PFSK-1 (cell line): ENCODE data around the gene OCIAD1.

Experiments used
- FOXP2 ChIP-seq: optimal IDR thresholded peaks from 2 replicates; pipeline ENCODE3; 2011; ENCODE audit warnings: borderline replicate concordance, control low read depth, inconsistent platforms; ENCODE audit not compliant: insufficient read depth; ENCODE audit errors: extremely low read length, extremely low read depth
- POLR2AphosphoS5 ChIP-seq: IDR thresholded peaks from 2 replicates; pipeline ENCODE4 v1.6.1; 2012; ENCODE audit warnings: low read depth, mild to moderate bottlenecking, control low read depth, low read length, moderate library complexity
- SIN3A ChIP-seq: IDR thresholded peaks from 2 replicates; pipeline ENCODE4 v1.6.1; 2012; ENCODE audit warnings: mild to moderate bottlenecking, low read length, moderate library complexity, borderline replicate concordance; ENCODE audit not compliant: insufficient read depth
- TAF1 ChIP-seq: IDR thresholded peaks from 2 replicates; pipeline ENCODE4 v1.6.1; 2012; ENCODE audit warnings: low read length, control low read depth, borderline replicate concordance; ENCODE audit not compliant: insufficient read depth
- TF ChIP-seq, protein P1 (sequence below), 2 experiments: IDR thresholded peaks; 2 replicates each; pipeline versions ENCODE4 v1.6.1 to v1.8.0; 2011 to 2012; ENCODE audit warnings: low read depth in 2 of 2, low read length in 2 of 2, control low read depth in 1 of 2, inconsistent platforms in 1 of 2, mild to moderate bottlenecking in 1 of 2, moderate library complexity in 1 of 2; ENCODE audit not compliant: insufficient read depth in 1 of 2

DNA sequence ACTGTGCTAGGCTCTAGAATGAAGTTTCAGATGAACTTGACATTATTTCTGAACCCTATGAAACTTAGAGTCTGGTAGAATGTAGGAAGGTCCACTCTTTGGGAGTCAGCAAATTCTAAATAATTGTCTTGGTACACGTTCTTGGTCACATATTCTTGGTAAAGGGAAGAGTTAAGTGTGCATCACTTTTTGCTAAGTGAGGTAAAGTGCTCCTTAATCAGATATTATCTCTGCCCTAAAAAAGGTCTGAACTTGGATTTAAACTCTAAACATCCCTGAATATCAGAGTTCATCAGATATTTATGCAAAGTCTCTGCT, 68.5 kb downstream of the OCIAD1 start:
- no peak for TF ChIP-seq POLR2AphosphoS5
- TF ChIP-seq TAF1 = no peak
- no peak for TF ChIP-seq FOXP2
- TF ChIP-seq, protein P1, sequence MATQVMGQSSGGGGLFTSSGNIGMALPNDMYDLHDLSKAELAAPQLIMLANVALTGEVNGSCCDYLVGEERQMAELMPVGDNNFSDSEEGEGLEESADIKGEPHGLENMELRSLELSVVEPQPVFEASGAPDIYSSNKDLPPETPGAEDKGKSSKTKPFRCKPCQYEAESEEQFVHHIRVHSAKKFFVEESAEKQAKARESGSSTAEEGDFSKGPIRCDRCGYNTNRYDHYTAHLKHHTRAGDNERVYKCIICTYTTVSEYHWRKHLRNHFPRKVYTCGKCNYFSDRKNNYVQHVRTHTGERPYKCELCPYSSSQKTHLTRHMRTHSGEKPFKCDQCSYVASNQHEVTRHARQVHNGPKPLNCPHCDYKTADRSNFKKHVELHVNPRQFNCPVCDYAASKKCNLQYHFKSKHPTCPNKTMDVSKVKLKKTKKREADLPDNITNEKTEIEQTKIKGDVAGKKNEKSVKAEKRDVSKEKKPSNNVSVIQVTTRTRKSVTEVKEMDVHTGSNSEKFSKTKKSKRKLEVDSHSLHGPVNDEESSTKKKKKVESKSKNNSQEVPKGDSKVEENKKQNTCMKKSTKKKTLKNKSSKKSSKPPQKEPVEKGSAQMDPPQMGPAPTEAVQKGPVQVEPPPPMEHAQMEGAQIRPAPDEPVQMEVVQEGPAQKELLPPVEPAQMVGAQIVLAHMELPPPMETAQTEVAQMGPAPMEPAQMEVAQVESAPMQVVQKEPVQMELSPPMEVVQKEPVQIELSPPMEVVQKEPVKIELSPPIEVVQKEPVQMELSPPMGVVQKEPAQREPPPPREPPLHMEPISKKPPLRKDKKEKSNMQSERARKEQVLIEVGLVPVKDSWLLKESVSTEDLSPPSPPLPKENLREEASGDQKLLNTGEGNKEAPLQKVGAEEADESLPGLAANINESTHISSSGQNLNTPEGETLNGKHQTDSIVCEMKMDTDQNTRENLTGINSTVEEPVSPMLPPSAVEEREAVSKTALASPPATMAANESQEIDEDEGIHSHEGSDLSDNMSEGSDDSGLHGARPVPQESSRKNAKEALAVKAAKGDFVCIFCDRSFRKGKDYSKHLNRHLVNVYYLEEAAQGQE (IDR thresholded peaks at IDR 0.05; ENCODE audit: insufficient read depth in 1 of 2, low read depth in 2 of 2, low read length in 2 of 2) = no peak
- TF ChIP-seq SIN3A = no peak
